Liver (tissue), 9 donors: ENCODE results near the gene RREB1. TPM values are rescaled to one million over a fixed set of nuclear protein-coding genes. Genes with fewer than 3 reads are reported as not detected.

Experiments used
- DNase-seq: peaks from one replicate; pipeline ENCODE4 v3.0.0-alpha.2; 2017; ENCODE audit warnings: low spot score
- H3K27ac ChIP-seq, 2 donors: one replicate each; pipeline ENCODE4 v1.7.0; 2013; ENCODE audit warnings: inconsistent platforms in 2 of 2, low read length in 2 of 2, control low read depth in 1 of 2, low read depth in 1 of 2, mild to moderate bottlenecking in 1 of 2
- H3K27me3 ChIP-seq, 4 donors: one replicate each; pipeline versions ENCODE4 v1.6.1 to v1.7.0; 2013; ENCODE audit warnings: low read length in 3 of 4, inconsistent platforms in 1 of 4, mild to moderate bottlenecking in 1 of 4, moderate library complexity in 1 of 4; ENCODE audit not compliant: control insufficient read depth in 4 of 4, insufficient read depth in 4 of 4
- H3K36me3 ChIP-seq, 4 donors: one replicate each; pipeline versions ENCODE4 v1.6.1 to v1.7.0; 2013; ENCODE audit warnings: low read length in 3 of 4, mild to moderate bottlenecking in 3 of 4, low read depth in 1 of 4, moderate library complexity in 1 of 4; ENCODE audit not compliant: control insufficient read depth in 4 of 4, insufficient read depth in 3 of 4
- H3K4me1 ChIP-seq, 4 donors: one replicate each; pipeline versions ENCODE4 v1.6.1 to v1.7.0; 2013; ENCODE audit warnings: low read length in 3 of 4, mild to moderate bottlenecking in 3 of 4, moderate library complexity in 1 of 4; ENCODE audit not compliant: control insufficient read depth in 4 of 4, insufficient read depth in 4 of 4
- H3K4me3 ChIP-seq, 3 donors: one replicate each; pipeline versions ENCODE4 v1.6.1 to v1.7.0; 2013; ENCODE audit warnings: low read length in 3 of 3, control low read depth in 1 of 3, low read depth in 1 of 3, mild to moderate bottlenecking in 1 of 3
- H3K9ac ChIP-seq, 2 donors: one replicate each; pipeline ENCODE4 v1.7.0; 2013; ENCODE audit warnings: low read length in 2 of 2, mild to moderate bottlenecking in 2 of 2, moderate library complexity in 2 of 2, control low read depth in 1 of 2, low read depth in 1 of 2
- H3K9me3 ChIP-seq, 4 donors: one replicate each; pipeline versions ENCODE4 v1.6.1 to v1.7.0; 2013; ENCODE audit warnings: low read length in 3 of 4; ENCODE audit not compliant: control insufficient read depth in 4 of 4
- EGR1 ChIP-seq, 2 donors: IDR thresholded peaks; 2 replicates each; pipeline ENCODE4 v1.6.1; 2016 to 2018; ENCODE audit warnings: antibody characterized with exemption in 2 of 2, low read depth in 2 of 2
- FOXA1 ChIP-seq: IDR thresholded peaks from 2 replicates; pipeline ENCODE4 v1.6.1; 2016; ENCODE audit warnings: antibody characterized with exemption
- FOXA2 ChIP-seq: IDR thresholded peaks from 2 replicates; pipeline ENCODE4 v1.6.1; 2016; ENCODE audit warnings: antibody characterized with exemption
- GABPA ChIP-seq, 2 donors: IDR thresholded peaks in 1 of 2; conservative IDR thresholded peaks in 1 of 2; 2 replicates each; pipeline ENCODE4 v1.6.1; 2016; ENCODE audit warnings: antibody characterized with exemption in 2 of 2, mild to moderate bottlenecking in 1 of 2, moderate library complexity in 1 of 2
- HNF4A ChIP-seq, 2 donors: conservative IDR thresholded peaks; 2 replicates each; pipeline ENCODE4 v1.6.1; 2016; ENCODE audit warnings: antibody characterized with exemption in 2 of 2, mild to moderate bottlenecking in 2 of 2
- HNF4G ChIP-seq: IDR thresholded peaks from 2 replicates; pipeline ENCODE4 v1.6.1; 2016; ENCODE audit warnings: antibody characterized with exemption
- JUND ChIP-seq, 2 donors: IDR thresholded peaks; 2 replicates each; pipeline ENCODE4 v1.6.1; 2016; ENCODE audit warnings: antibody characterized with exemption in 2 of 2
- NR2F2 ChIP-seq: IDR thresholded peaks from 2 replicates; pipeline ENCODE4 v1.6.1; 2016; ENCODE audit warnings: antibody characterized with exemption
- RAD21 ChIP-seq, 2 donors: IDR thresholded peaks; 2 replicates each; pipeline ENCODE4 v1.6.1; 2016; ENCODE audit warnings: antibody characterized with exemption in 2 of 2, mild to moderate bottlenecking in 2 of 2
- RXRA ChIP-seq, 2 donors: IDR thresholded peaks; 2 replicates each; pipeline ENCODE4 v1.6.1; 2017 to 2018; ENCODE audit warnings: antibody characterized with exemption in 2 of 2, mild to moderate bottlenecking in 1 of 2
- SP1 ChIP-seq: IDR thresholded peaks from 2 replicates; pipeline ENCODE4 v1.6.1; 2018; ENCODE audit warnings: antibody characterized with exemption, mild to moderate bottlenecking
- TAF1 ChIP-seq: conservative IDR thresholded peaks from 2 replicates; pipeline ENCODE4 v1.6.1; 2016; ENCODE audit warnings: antibody characterized with exemption, mild to moderate bottlenecking
- YY1 ChIP-seq: IDR thresholded peaks from 2 replicates; pipeline ENCODE4 v1.6.1; 2016; ENCODE audit warnings: antibody characterized with exemption, mild to moderate bottlenecking
- WGBS: extraction: QIAGEN DNeasy Blood & Tissue Kit; methylation state at CpG from one replicate; pipeline ENCODE4 v1.1.7; 2013; 5-methylcytosine and 5-hydroxymethylcytosine counted together
- polyA plus RNA-seq, 2 donors: library from polyadenylated mRNA; stranded (reverse) in 1 of 2; unstranded in 1 of 2; fragments of 200-250 nt in 1 of 2; fragments of >200 nt in 1 of 2; fragmentation: Nextera tagmentation in 1 of 2; extraction: Ambion mirVana in 1 of 2; gene quantifications; one replicate each; pipeline versions ENCODE4 v1.2.1 to v1.2.3, GENCODE V29; 2013 to 2015
- total RNA-seq, 2 donors: library from RNA; depleted of rRNA; stranded (reverse); fragments of >200 nt; gene quantifications; one replicate each; pipeline ENCODE4 v1.2.3, GENCODE V29; 2014
- TF ChIP-seq, protein P1 (sequence below): IDR thresholded peaks from 2 replicates; pipeline ENCODE4 v1.6.1; 2016; ENCODE audit warnings: antibody characterized with exemption
- TF ChIP-seq, protein P2 (sequence below): IDR thresholded peaks from 2 replicates; pipeline ENCODE4 v1.6.1; 2016; ENCODE audit warnings: antibody characterized with exemption
- TF ChIP-seq, protein P3 (sequence below): IDR thresholded peaks from 2 replicates; pipeline ENCODE4 v1.6.1; 2016; ENCODE audit warnings: antibody characterized with exemption
- TF ChIP-seq, protein P4 (sequence below): fragments of 150-350 bp; IDR thresholded peaks from 2 replicates; pipeline ENCODE4 v1.5.1; 2017; ENCODE audit warnings: improper control_type of control experiment, low read depth, low read length; ENCODE audit not compliant: missing input control
- TF ChIP-seq, protein P5 (sequence below): IDR thresholded peaks from 2 replicates; pipeline ENCODE4 v1.6.1; 2016; ENCODE audit warnings: antibody characterized with exemption, mild to moderate bottlenecking
- donor health status: healthy.
- donor health status: healthy.
- donor health status: healthy.
- donor health status: healthy.
- donor health status: healthy.

The RREB1 gene
- total and polyA plus RNA-seq, 4 donors: 10.1 to 28.9 (median 17.3) TPM

DNA sequence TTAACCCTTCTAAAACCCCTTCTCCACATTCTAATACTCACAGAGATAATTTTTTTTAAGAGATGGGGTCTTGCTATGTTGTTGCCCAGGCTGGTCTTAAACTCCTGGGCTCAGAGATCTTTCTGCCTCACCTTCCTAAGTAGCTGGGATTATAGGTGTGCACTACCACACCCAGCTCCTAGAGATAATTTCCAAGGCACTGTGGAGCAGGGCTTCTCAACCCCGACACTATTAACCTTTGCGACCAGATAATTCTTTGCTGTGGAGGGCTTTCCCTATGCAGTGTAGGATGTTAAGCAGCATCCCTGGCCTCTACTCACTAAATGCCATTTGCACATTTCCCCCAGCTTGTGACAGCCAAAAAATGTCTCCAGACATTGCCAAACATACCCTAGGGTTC lies 8.8 kb upstream of the RREB1 start:
- DNase-seq: no peak
- 92% methylated on average over 2 of the region's 2 CpGs for WGBS
- Histone ChIP-seq H3K9ac (no peak overlapping the region), H3K4me3 (no peak overlapping the region), H3K9me3 (no peaks in the 10 kb centered on the region), H3K4me1 (no peaks in the 10 kb centered on the region), H3K27me3 (no peaks in the 10 kb centered on the region), H3K36me3 (peaks cover 0 to 1% (median 0%) of the 10 kb centered on the region in 4 donors), H3K27ac (no peak overlapping the region)
- TF ChIP-seq FOXA1: no peak
- TF ChIP-seq GABPA (IDR thresholded peaks at IDR 0.05 in 1 of 2, conservative IDR thresholded peaks at IDR 0.05 in 1 of 2): no peak
- TF ChIP-seq TAF1: no peak
- no peak for TF ChIP-seq RAD21 (IDR thresholded peaks at IDR 0.05)
- TF ChIP-seq JUND (IDR thresholded peaks at IDR 0.05): no peak
- no peak for TF ChIP-seq NR2F2
- no peak for TF ChIP-seq FOXA2
- TF ChIP-seq, protein P1, sequence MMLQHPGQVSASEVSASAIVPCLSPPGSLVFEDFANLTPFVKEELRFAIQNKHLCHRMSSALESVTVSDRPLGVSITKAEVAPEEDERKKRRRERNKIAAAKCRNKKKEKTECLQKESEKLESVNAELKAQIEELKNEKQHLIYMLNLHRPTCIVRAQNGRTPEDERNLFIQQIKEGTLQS: no peak
- TF ChIP-seq, protein P2, sequence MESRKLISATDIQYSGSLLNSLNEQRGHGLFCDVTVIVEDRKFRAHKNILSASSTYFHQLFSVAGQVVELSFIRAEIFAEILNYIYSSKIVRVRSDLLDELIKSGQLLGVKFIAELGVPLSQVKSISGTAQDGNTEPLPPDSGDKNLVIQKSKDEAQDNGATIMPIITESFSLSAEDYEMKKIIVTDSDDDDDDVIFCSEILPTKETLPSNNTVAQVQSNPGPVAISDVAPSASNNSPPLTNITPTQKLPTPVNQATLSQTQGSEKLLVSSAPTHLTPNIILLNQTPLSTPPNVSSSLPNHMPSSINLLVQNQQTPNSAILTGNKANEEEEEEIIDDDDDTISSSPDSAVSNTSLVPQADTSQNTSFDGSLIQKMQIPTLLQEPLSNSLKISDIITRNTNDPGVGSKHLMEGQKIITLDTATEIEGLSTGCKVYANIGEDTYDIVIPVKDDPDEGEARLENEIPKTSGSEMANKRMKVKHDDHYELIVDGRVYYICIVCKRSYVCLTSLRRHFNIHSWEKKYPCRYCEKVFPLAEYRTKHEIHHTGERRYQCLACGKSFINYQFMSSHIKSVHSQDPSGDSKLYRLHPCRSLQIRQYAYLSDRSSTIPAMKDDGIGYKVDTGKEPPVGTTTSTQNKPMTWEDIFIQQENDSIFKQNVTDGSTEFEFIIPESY: no peak
- TF ChIP-seq HNF4G: no peak
- TF ChIP-seq RXRA (IDR thresholded peaks at IDR 0.05): no peak
- TF ChIP-seq EGR1 (IDR thresholded peaks at IDR 0.05; ENCODE audit: low read depth in 2 of 2): no peak
- TF ChIP-seq YY1: no peak
- TF ChIP-seq, protein P3, sequence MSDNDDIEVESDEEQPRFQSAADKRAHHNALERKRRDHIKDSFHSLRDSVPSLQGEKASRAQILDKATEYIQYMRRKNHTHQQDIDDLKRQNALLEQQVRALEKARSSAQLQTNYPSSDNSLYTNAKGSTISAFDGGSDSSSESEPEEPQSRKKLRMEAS: no peak
- TF ChIP-seq, protein P4, sequence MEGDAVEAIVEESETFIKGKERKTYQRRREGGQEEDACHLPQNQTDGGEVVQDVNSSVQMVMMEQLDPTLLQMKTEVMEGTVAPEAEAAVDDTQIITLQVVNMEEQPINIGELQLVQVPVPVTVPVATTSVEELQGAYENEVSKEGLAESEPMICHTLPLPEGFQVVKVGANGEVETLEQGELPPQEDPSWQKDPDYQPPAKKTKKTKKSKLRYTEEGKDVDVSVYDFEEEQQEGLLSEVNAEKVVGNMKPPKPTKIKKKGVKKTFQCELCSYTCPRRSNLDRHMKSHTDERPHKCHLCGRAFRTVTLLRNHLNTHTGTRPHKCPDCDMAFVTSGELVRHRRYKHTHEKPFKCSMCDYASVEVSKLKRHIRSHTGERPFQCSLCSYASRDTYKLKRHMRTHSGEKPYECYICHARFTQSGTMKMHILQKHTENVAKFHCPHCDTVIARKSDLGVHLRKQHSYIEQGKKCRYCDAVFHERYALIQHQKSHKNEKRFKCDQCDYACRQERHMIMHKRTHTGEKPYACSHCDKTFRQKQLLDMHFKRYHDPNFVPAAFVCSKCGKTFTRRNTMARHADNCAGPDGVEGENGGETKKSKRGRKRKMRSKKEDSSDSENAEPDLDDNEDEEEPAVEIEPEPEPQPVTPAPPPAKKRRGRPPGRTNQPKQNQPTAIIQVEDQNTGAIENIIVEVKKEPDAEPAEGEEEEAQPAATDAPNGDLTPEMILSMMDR: no peak
- TF ChIP-seq, protein P5, sequence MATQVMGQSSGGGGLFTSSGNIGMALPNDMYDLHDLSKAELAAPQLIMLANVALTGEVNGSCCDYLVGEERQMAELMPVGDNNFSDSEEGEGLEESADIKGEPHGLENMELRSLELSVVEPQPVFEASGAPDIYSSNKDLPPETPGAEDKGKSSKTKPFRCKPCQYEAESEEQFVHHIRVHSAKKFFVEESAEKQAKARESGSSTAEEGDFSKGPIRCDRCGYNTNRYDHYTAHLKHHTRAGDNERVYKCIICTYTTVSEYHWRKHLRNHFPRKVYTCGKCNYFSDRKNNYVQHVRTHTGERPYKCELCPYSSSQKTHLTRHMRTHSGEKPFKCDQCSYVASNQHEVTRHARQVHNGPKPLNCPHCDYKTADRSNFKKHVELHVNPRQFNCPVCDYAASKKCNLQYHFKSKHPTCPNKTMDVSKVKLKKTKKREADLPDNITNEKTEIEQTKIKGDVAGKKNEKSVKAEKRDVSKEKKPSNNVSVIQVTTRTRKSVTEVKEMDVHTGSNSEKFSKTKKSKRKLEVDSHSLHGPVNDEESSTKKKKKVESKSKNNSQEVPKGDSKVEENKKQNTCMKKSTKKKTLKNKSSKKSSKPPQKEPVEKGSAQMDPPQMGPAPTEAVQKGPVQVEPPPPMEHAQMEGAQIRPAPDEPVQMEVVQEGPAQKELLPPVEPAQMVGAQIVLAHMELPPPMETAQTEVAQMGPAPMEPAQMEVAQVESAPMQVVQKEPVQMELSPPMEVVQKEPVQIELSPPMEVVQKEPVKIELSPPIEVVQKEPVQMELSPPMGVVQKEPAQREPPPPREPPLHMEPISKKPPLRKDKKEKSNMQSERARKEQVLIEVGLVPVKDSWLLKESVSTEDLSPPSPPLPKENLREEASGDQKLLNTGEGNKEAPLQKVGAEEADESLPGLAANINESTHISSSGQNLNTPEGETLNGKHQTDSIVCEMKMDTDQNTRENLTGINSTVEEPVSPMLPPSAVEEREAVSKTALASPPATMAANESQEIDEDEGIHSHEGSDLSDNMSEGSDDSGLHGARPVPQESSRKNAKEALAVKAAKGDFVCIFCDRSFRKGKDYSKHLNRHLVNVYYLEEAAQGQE: no peak
- no peak for TF ChIP-seq HNF4A (conservative IDR thresholded peaks at IDR 0.05)
- TF ChIP-seq SP1: no peak
